GM06990 (cell line): ENCODE results near the gene HOXA3.

Experiments used
- DNase-seq: peaks from one replicate; pipeline ENCODE4 v3.0.0-alpha.2; 2011; ENCODE audit not compliant: insufficient read length; ENCODE audit errors: extremely low read depth
- H3K27me3 ChIP-seq: replicated peaks from 2 replicates; pipeline ENCODE4 v1.6.0; 2011; ENCODE audit warnings: low read length; ENCODE audit not compliant: control insufficient read depth, insufficient read depth
- H3K36me3 ChIP-seq: 2 replicates; pipeline ENCODE4 v1.5.1; 2011; ENCODE audit warnings: low read length; ENCODE audit not compliant: control insufficient read depth, insufficient read depth
- H3K4me3 ChIP-seq: replicated peaks from 2 replicates; pipeline ENCODE4 v1.5.1; 2011; ENCODE audit warnings: low read depth, mild to moderate bottlenecking, control low read depth, low read length
- CTCF ChIP-seq: IDR thresholded peaks from 2 replicates; pipeline ENCODE4 v1.5.1; 2011; ENCODE audit warnings: low read length, control low read depth, mild to moderate bottlenecking, inconsistent platforms; ENCODE audit not compliant: insufficient read depth, poor library complexity, severe bottlenecking

Gene HOXA3

GRCh38 chr7:27155816-27156507, 3.6 kb upstream of the HOXA3 start:
- no peak for TF ChIP-seq CTCF
- Histone ChIP-seq H3K27me3 (peaks cover 2% of the 10 kb centered on the region), H3K4me3 (peak overlapping the region; percentile 45), H3K36me3 (no peaks in the 10 kb centered on the region)
- no peak for DNase-seq

- peaks cover 2% of the 10 kb centered on the region for H3K27me3 ChIP-seq
- no peaks in the 10 kb centered on the region for H3K36me3 ChIP-seq
- no peak for DNase-seq
- peak overlapping the region; percentile 45 for H3K4me3 ChIP-seq
- TF ChIP-seq CTCF = no peak
These were observed 2.8 kb upstream of the HOXA3 start for GRCh38 chr7:27154901-27155815.

DNA sequence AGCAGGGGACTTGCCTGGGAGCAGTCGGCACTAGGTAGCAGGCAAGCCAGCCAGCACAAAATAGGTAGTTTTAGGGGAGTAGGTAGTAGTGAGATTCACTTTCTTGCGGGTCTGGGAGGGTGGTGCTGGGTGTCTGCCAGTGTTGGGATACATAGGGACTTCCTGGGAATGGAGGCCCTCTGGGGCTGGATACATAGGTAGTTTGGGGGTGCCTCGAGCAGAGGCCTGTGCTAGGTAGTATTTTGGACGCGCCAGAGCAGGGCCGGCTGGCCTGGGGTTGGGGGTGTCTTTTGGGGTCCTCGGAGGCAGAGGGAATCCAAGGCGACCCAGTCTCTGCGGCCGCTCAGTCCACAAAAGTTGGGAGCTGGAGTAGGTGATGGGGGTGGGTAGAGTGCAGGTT, 2.0 kb upstream of the HOXA3 start:
- Histone ChIP-seq H3K27me3 (peaks cover 2% of the 10 kb centered on the region), H3K4me3 (no peak overlapping the region), H3K36me3 (no peaks in the 10 kb centered on the region)
- TF ChIP-seq CTCF = no peak
- no peak for DNase-seq

- Histone ChIP-seq H3K36me3 (no peaks in the 10 kb centered on the region), H3K4me3 (no peak overlapping the region), H3K27me3 (no peaks in the 10 kb centered on the region; the same call in 1 of the 2 replicates)
- no peak for TF ChIP-seq CTCF
- no peak for DNase-seq
These were observed 1.1 kb upstream of the HOXA3 start for GRCh38 chr7:27153526-27153925.

DNA sequence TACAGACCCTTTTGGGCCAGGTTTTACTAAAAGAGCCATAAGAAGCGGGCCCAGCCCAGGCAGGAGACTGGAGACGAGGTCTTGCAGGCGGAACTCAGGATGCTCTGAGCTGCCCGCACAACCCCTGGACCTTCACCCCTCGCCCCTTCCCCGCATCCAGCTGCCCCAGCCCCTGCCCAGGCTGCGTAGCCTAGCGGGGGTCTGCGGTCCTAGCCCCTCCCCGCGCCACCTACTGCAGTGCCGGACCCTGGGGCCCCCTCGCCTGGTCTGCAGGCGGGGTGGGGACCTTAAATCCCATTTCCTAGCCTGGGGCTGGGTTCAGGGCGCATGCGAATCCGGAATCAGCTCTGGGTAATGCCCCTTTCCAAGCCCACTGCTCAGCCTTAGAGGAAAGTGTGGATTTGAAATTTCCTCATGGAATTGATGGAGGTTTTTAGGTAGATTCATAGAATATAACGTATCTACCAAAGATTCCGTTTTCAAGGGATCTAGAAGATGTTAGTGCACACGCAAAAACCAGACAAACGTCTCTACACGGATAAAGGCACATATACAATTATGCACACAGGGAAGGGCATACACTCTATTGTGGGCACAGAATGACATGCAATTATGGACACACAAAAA, 546 bp upstream of the HOXA3 start:
- Histone ChIP-seq H3K27me3 (peaks cover 2% of the 10 kb centered on the region; the same call in 1 of the 2 replicates), H3K4me3 (no peak overlapping the region), H3K36me3 (no peaks in the 10 kb centered on the region)
- no peak for DNase-seq
- no peak for TF ChIP-seq CTCF
